NT2/D1 (cell line): ENCODE data around the gene ZNF200.
A peak's percentile ranks its signal among the peaks of the same experiment; 100 is the strongest.
"Not testable (repeated sequence)": the region's sequence is repeated elsewhere in the genome, so short reads cannot be mapped to it uniquely, and the experiment has no call there.

Experiments
- DNase-seq: peaks from one replicate; pipeline ENCODE4 v3.0.0-alpha.2; 2011; ENCODE audit warnings: low read depth, low spot score
- H3K27me3 ChIP-seq: 2 replicates; pipeline ENCODE4 v1.6.0; 2011; ENCODE audit warnings: mild to moderate bottlenecking; ENCODE audit not compliant: insufficient read length, insufficient read depth
- H3K36me3 ChIP-seq: 2 replicates; pipeline ENCODE4 v1.6.1; 2011; ENCODE audit warnings: mild to moderate bottlenecking, low read length, mixed read lengths; ENCODE audit not compliant: insufficient read depth, insufficient read length
- H3K4me1 ChIP-seq: 2 replicates; pipeline ENCODE4 v1.5.1; 2011; ENCODE audit not compliant: insufficient read depth, insufficient read length
- H3K4me3 ChIP-seq: 2 replicates; pipeline ENCODE4 v1.5.1; 2011; ENCODE audit warnings: low read depth; ENCODE audit not compliant: insufficient read length
- H3K9ac ChIP-seq: 2 replicates; pipeline ENCODE4 v1.6.0; 2011; ENCODE audit warnings: low read depth; ENCODE audit not compliant: insufficient read length
- H3K9me3 ChIP-seq: 2 replicates; pipeline ENCODE4 v1.5.1; 2011; ENCODE audit warnings: mild to moderate bottlenecking, low read length; ENCODE audit not compliant: insufficient read depth
- SUZ12 ChIP-seq: IDR thresholded peaks from 2 replicates; pipeline ENCODE4 v1.6.1; 2011; ENCODE audit not compliant: insufficient read length, insufficient read depth; ENCODE audit errors: extremely low read depth
- YY1 ChIP-seq: IDR thresholded peaks from 2 replicates; pipeline ENCODE4 v1.6.1; 2011; ENCODE audit not compliant: insufficient read length, insufficient read depth
- ZNF274 ChIP-seq: IDR thresholded peaks from 2 replicates; pipeline ENCODE4 v1.6.1; 2011; ENCODE audit warnings: mild to moderate bottlenecking, low read depth, low read length

The ZNF200 gene

GRCh38 chr16:3187798-3188674 is 46.9 kb downstream of the ZNF200 start, which contains the start of gene OR1F1:
OR1F1 (plus strand) TSS chr16:3188204.
- H3K4me1 ChIP-seq = no peaks in the 10 kb centered on the region
- H3K27me3 ChIP-seq = peaks cover 26% of the 10 kb centered on the region
- peak within 1 kb of the TSS; percentile 93 for H3K9ac ChIP-seq
- peak; percentile 83 for DNase-seq
- TF ChIP-seq ZNF274 = no peak
- no peak for TF ChIP-seq SUZ12
- no peak for TF ChIP-seq YY1
- H3K4me3 ChIP-seq = peak within 1 kb of the TSS; percentile 88
- H3K9me3 ChIP-seq = no peaks in the 10 kb centered on the region
- no peaks in the 10 kb centered on the region for H3K36me3 ChIP-seq

GRCh38 chr16:3186946-3187690 is 47.8 kb downstream of the ZNF200 start:
- no peaks in the 10 kb centered on the region for H3K36me3 ChIP-seq
- no peaks in the 10 kb centered on the region for H3K9me3 ChIP-seq
- no peaks in the 10 kb centered on the region for H3K4me1 ChIP-seq
- no peak for DNase-seq
- no peak overlapping the region for H3K9ac ChIP-seq
- peaks cover 30% of the 10 kb centered on the region for H3K27me3 ChIP-seq
- no peak for TF ChIP-seq YY1
- TF ChIP-seq ZNF274 = no peak
- TF ChIP-seq SUZ12 = no peak
- no peak overlapping the region for H3K4me3 ChIP-seq

GRCh38 chr16:3183445-3184139 is 51.4 kb downstream of the ZNF200 start:
- Histone ChIP-seq H3K27me3 (peaks cover 10% of the 10 kb centered on the region), H3K4me3 (peak overlapping the region; percentile 68), H3K9ac (peak overlapping the region; percentile 76), H3K4me1 (no peaks in the 10 kb centered on the region), H3K36me3 (no peaks in the 10 kb centered on the region), H3K9me3 (no peaks in the 10 kb centered on the region)
- TF ChIP-seq SUZ12 (no peak), YY1 (no peak)
- no peak for DNase-seq

- H3K4me3 ChIP-seq = peak overlapping the region; percentile 68
- TF ChIP-seq YY1 (no peak), ZNF274 (no peak), SUZ12 (no peak)
- no peaks in the 10 kb centered on the region for H3K4me1 ChIP-seq
- no peaks in the 10 kb centered on the region for H3K36me3 ChIP-seq
- no peak for DNase-seq
- peak overlapping the region; percentile 76 for H3K9ac ChIP-seq
- peaks cover 10% of the 10 kb centered on the region for H3K27me3 ChIP-seq
- H3K9me3 ChIP-seq = no peaks in the 10 kb centered on the region
These were observed 52.1 kb downstream of the ZNF200 start for GRCh38 chr16:3182608-3183444.

GRCh38 chr16:3182293-3182607 is 52.7 kb downstream of the ZNF200 start:
- peaks cover 10% of the 10 kb centered on the region for H3K27me3 ChIP-seq
- not testable (repeated sequence) for H3K36me3 ChIP-seq, H3K9ac ChIP-seq, H3K4me1 ChIP-seq, DNase-seq, H3K9me3 ChIP-seq
- peak overlapping the region; percentile 68 for H3K4me3 ChIP-seq

GRCh38 chr16:3180445-3180878 is 54.5 kb downstream of the ZNF200 start:
- H3K9me3 ChIP-seq = no peaks in the 10 kb centered on the region
- peaks cover 10% of the 10 kb centered on the region for H3K27me3 ChIP-seq
- no peak for TF ChIP-seq SUZ12
- TF ChIP-seq YY1 = no peak
- no peak for TF ChIP-seq ZNF274
- no peaks in the 10 kb centered on the region for H3K4me1 ChIP-seq
- no peak for DNase-seq
- H3K4me3 ChIP-seq = no peak overlapping the region
- H3K36me3 ChIP-seq = no peaks in the 10 kb centered on the region
- H3K9ac ChIP-seq = no peak overlapping the region
